Smooth muscle cell of the brain vasculature (primary cell): Measurements from ENCODE around the gene SERTAD2.

Experiments
- DNase-seq: peaks from one replicate; pipeline ENCODE4 v3.0.0-alpha.2; 2012; ENCODE audit warnings: low read depth, low spot score

The SERTAD2 gene

GRCh38 chr2:64653109-64654062 is at the start of gene SERTAD2:
Gene SERTAD2, minus strand, starts transcription at chr2:64653913. Its CDS starts 17,042 bp downstream, at chr2:64636871.
- DNase-seq = peak; percentile 41

- no peak for DNase-seq
Measured at GRCh38 chr2:64700133-64700809, 46.6 kb upstream of the SERTAD2 start.

- DNase-seq = no peak
Measured at GRCh38 chr2:64699712-64700111, 46.0 kb upstream of the SERTAD2 start.

GRCh38 chr2:64698668-64699444 is 45.1 kb upstream of the SERTAD2 start:
- DNase-seq = no peak

GRCh38 chr2:64698177-64698643 is 44.5 kb upstream of the SERTAD2 start:
- no peak for DNase-seq

- DNase-seq = no peak
Measured at GRCh38 chr2:64697297-64698176, 43.8 kb upstream of the SERTAD2 start.

GRCh38 chr2:64696636-64697035 is 42.9 kb upstream of the SERTAD2 start:
- DNase-seq = no peak

GRCh38 chr2:64695721-64696261 is 42.1 kb upstream of the SERTAD2 start:
- DNase-seq = no peak

GRCh38 chr2:64692401-64692800 is 38.7 kb upstream of the SERTAD2 start:
- DNase-seq = no peak

- no peak for DNase-seq
Measured at GRCh38 chr2:64688909-64689308, 35.2 kb upstream of the SERTAD2 start.

- DNase-seq = no peak
Measured at GRCh38 chr2:64686283-64686956, 32.7 kb upstream of the SERTAD2 start.

GRCh38 chr2:64685430-64685829 is 31.7 kb upstream of the SERTAD2 start:
- no peak for DNase-seq

- DNase-seq = no peak
Measured at GRCh38 chr2:64683771-64684510, 30.2 kb upstream of the SERTAD2 start.

- no peak for DNase-seq
Measured at GRCh38 chr2:64681479-64681967, 27.8 kb upstream of the SERTAD2 start.

- no peak for DNase-seq
Measured at GRCh38 chr2:64679673-64680425, 26.1 kb upstream of the SERTAD2 start.

GRCh38 chr2:64678771-64679590 is 25.3 kb upstream of the SERTAD2 start:
- DNase-seq = no peak

- no peak for DNase-seq
Measured at GRCh38 chr2:64677530-64677929, 23.8 kb upstream of the SERTAD2 start.
